ENCODE results near the gene ABCC4.

ABCC4 gene

DNA sequence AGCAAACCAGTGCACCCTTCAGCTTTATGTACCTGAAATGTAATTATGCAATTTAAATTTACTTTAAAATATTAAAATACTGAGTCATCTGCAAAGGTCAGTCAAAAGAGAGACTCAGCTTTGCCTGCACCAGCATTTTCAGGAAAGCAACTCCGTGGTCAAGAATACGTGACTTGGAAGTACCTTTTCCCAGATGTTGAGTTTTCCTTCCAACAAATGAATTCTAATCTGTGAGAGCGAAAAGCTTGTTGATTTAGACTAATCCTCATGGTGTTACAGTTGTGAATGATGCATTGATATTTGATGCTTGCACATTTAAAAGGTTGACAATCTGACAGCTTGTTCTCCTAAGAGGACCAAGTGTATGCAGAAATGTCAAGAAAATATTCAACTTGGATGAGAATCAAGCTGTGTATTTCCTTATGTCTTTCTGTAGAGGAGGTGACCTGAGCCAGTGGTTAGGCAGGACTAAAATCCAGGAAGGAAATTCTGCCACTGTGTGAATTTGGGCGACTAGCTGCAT lies 270.4 kb downstream of the ABCC4 start:
- Histone ChIP-seq H3K27ac (no peak overlapping the region), H3K4me3 (no peak overlapping the region), H3K36me3 (ENCODE audit: insufficient read depth, low read length) (no peaks in the 10 kb centered on the region), H3K9ac (ENCODE audit: insufficient read length) (no peak overlapping the region), H3K9me3 (ENCODE audit: low read depth, low read length) (no peaks in the 10 kb centered on the region)
- DNase-seq (ENCODE audit: low read depth, low spot score): no peak
- no peak for TF ChIP-seq FOXP2 (optimal IDR thresholded peaks at IDR 0.05; ENCODE audit: control extremely low read depth, extremely low read length, insufficient read depth)
- no peak for TF ChIP-seq EZH2 (IDR thresholded peaks at IDR 0.05)
- TF ChIP-seq POLR2AphosphoS5 (IDR thresholded peaks at IDR 0.05; ENCODE audit: borderline replicate concordance, low read depth, low read length): no peak

DNA sequence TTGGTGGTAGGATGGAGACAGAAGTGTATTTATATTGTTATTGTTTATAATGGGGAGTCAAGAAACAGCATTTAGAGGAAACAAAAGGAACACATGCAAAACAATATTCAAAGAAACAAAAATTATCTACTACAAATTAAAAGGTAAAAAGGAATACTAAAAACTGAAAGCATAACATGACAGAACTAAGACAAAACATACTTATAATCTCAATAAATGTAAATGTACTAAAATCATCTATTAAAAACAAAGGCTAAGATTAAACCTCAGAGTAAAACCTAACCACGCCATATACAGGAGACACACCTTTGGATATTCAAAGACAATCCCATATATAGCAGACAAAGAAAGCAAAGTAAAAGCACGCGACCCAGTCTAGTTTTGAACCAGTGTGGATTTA lies 273.6 kb downstream of the ABCC4 start:
- TF ChIP-seq POLR2AphosphoS5 (IDR thresholded peaks at IDR 0.05; ENCODE audit: borderline replicate concordance, low read depth, low read length): no peak
- no peak for TF ChIP-seq FOXP2 (optimal IDR thresholded peaks at IDR 0.05; ENCODE audit: control extremely low read depth, extremely low read length, insufficient read depth)
- no peak for TF ChIP-seq EZH2 (IDR thresholded peaks at IDR 0.05)

DNA sequence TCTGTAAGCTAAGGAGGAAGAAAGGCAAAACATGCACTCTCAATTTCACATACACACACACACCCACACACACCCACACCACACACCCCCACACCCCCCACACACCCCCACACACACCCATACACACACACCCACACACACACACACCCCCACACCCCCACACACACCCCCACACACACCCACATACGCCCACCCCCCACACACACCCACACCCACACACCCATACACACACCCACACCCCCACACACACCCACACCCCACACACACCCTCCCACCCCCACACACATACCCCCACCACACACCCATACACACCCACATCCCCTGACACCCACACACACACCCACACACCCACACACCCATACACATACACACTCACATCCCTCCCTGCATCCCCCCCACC lies 276.1 kb downstream of the ABCC4 start:
- Histone ChIP-seq H3K27ac (no peak overlapping the region), H3K9ac (ENCODE audit: insufficient read length) (no peak overlapping the region), H3K9me3 (ENCODE audit: low read depth, low read length) (no peaks in the 10 kb centered on the region), H3K4me3 (no peak overlapping the region), H3K36me3 (ENCODE audit: insufficient read depth, low read length) (no peaks in the 10 kb centered on the region)
- TF ChIP-seq EZH2 (IDR thresholded peaks at IDR 0.05): no peak
- no peak for TF ChIP-seq FOXP2 (optimal IDR thresholded peaks at IDR 0.05; ENCODE audit: control extremely low read depth, extremely low read length, insufficient read depth)
- TF ChIP-seq POLR2AphosphoS5 (IDR thresholded peaks at IDR 0.05; ENCODE audit: borderline replicate concordance, low read depth, low read length): no peak
- no peak for DNase-seq (ENCODE audit: low read depth, low spot score)

More for the DNA sequence above, 273.6 kb downstream of the ABCC4 start:
- H3K36me3 ChIP-seq (ENCODE audit: insufficient read depth, low read length): no peaks in the 10 kb centered on the region
- no peak overlapping the region for H3K4me3 ChIP-seq
- DNase-seq (ENCODE audit: low read depth, low spot score): no peak
- H3K9me3 ChIP-seq (ENCODE audit: low read depth, low read length): no peaks in the 10 kb centered on the region
- no peak overlapping the region for H3K9ac ChIP-seq (ENCODE audit: insufficient read length)
- no peak overlapping the region for H3K27ac ChIP-seq

DNA sequence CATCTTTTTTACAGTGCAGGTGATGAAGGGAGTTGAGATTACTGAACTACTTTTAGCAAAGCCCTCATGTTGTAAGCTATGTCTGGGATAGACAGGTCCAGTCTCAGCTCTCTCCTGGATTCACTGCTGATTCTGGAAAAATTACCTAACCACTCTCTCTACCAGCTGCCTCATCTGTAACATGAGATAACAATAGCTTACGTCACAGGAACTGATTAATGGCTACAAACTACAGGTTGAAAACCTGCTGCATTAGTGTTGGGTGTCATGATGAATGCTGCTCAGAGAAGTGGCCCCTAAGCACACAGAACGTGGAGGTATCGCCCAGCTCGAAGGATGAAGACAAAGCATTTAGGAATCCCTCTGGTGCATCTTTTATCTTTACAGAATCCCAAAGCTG lies 277.8 kb downstream of the ABCC4 start:
- Histone ChIP-seq H3K4me3 (no peak overlapping the region), H3K9me3 (ENCODE audit: low read depth, low read length) (no peaks in the 10 kb centered on the region), H3K36me3 (ENCODE audit: insufficient read depth, low read length) (no peaks in the 10 kb centered on the region), H3K9ac (ENCODE audit: insufficient read length) (no peak overlapping the region), H3K27ac (no peak overlapping the region)
- no peak for DNase-seq (ENCODE audit: low read depth, low spot score)
- no peak for TF ChIP-seq FOXP2 (optimal IDR thresholded peaks at IDR 0.05; ENCODE audit: control extremely low read depth, extremely low read length, insufficient read depth)
- no peak for TF ChIP-seq EZH2 (IDR thresholded peaks at IDR 0.05)
- TF ChIP-seq POLR2AphosphoS5 (IDR thresholded peaks at IDR 0.05; ENCODE audit: borderline replicate concordance, low read depth, low read length): no peak

DNA sequence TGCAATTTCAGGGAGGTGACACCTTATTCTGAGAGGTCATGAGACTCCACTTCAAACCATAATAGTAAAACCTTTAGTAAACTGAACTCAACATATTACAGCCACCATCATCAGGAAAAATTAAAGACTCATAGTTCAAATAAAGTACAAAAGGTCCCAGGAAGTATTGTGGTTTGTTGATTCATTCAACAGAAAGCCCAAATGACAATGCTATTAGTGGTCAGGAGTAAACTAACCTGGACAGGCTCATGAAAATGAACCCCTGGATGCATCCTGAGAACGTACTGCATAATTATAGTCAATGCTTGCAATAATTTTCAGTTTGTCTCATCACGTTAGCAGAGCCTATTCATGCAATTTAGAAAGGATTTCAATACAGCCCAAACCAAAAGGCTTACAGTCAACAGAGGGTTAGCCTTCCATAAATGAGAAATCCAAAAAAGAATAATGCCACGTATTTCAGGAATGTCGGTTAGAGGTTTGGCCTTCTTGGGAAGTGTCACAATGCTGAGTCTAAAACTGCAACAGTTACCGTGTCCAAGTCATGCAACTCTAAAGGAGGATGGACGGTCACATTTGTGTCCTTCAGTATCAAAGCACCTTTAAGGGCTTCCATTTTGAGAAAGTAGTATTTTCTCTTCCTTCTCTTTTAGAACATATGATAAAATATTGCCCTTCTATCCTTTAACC lies 280.8 kb downstream of the ABCC4 start:
- TF ChIP-seq EZH2 (IDR thresholded peaks at IDR 0.05) (no peak), FOXP2 (optimal IDR thresholded peaks at IDR 0.05; ENCODE audit: control extremely low read depth, extremely low read length, insufficient read depth) (no peak), POLR2AphosphoS5 (IDR thresholded peaks at IDR 0.05; ENCODE audit: borderline replicate concordance, low read depth, low read length) (no peak)
- Histone ChIP-seq H3K4me3 (no peak overlapping the region), H3K9ac (ENCODE audit: insufficient read length) (no peak overlapping the region), H3K36me3 (ENCODE audit: insufficient read depth, low read length) (no peaks in the 10 kb centered on the region), H3K27ac (no peak overlapping the region), H3K9me3 (ENCODE audit: low read depth, low read length) (no peaks in the 10 kb centered on the region)
- DNase-seq (ENCODE audit: low read depth, low spot score): no peak

DNA sequence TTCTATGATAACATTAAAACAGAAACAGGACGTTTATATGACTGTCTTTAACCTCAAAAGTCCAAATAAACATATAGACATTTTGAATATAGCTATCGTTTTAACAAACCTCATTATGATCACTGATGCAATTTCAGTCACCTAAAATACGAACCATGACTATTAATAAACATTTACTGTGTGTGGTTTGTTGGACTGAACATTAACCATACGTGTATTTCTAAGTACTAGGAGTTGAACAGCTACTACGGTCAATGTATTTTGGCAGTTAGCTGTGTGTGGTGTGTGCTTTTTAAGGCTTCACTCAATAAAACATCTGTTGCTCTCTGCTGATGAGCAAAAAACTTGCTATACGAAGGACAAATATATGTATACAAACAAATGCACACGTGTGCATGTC lies 281.4 kb downstream of the ABCC4 start:
- Histone ChIP-seq H3K36me3 (ENCODE audit: insufficient read depth, low read length) (no peaks in the 10 kb centered on the region), H3K9ac (ENCODE audit: insufficient read length) (no peak overlapping the region), H3K27ac (no peak overlapping the region), H3K4me3 (no peak overlapping the region), H3K9me3 (ENCODE audit: low read depth, low read length) (no peaks in the 10 kb centered on the region)
- TF ChIP-seq FOXP2 (optimal IDR thresholded peaks at IDR 0.05; ENCODE audit: control extremely low read depth, extremely low read length, insufficient read depth) (no peak), POLR2AphosphoS5 (IDR thresholded peaks at IDR 0.05; ENCODE audit: borderline replicate concordance, low read depth, low read length) (no peak)
- DNase-seq (ENCODE audit: low read depth, low spot score): no peak

DNA sequence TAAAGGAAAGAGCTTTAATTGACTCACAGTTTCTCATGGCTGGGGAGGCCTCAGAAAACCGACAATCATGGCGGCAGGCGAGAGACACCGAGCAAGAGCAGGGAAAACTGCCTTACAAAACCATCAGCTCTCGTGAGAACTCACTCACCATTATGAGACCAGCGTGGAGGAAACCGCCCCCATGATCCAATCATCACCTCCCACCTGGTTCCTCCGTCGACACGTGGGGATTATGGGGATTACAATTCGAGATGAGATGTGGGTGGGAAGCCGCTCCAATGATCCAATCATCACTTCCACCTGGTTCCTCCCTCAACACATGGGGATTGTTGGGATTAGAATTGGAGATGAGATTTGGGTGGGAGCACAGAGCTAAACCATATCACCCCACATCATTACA lies 293.9 kb downstream of the ABCC4 start:
- DNase-seq (ENCODE audit: low read depth, low spot score): no peak
- Histone ChIP-seq H3K9me3 (ENCODE audit: low read depth, low read length) (no peaks in the 10 kb centered on the region), H3K27ac (no peak overlapping the region), H3K36me3 (ENCODE audit: insufficient read depth, low read length) (no peaks in the 10 kb centered on the region), H3K4me3 (no peak overlapping the region), H3K9ac (ENCODE audit: insufficient read length) (no peak overlapping the region)
- no peak for TF ChIP-seq POLR2AphosphoS5 (IDR thresholded peaks at IDR 0.05; ENCODE audit: borderline replicate concordance, low read depth, low read length)
- no peak for TF ChIP-seq FOXP2 (optimal IDR thresholded peaks at IDR 0.05; ENCODE audit: control extremely low read depth, extremely low read length, insufficient read depth)
- no peak for TF ChIP-seq EZH2 (IDR thresholded peaks at IDR 0.05)

DNA sequence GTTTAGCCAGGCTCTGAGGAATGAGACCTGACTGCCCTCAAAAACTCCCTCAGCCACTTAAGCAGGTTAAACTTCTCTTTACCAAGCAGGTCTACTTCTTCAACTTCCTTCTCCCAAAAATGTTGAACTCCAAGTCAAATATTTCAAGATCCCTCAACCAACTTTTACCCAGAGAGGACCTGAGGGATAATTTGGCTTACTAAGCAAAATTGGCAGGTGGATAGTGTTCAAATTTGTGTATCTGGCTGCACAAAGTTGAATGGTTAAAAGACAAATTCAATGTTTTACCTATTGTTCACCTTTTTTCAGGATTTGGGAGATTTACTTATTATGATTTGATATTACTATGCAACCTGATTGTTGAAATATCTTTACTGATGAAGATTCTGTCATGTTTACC lies 296.0 kb downstream of the ABCC4 start:
- Histone ChIP-seq H3K36me3 (ENCODE audit: insufficient read depth, low read length) (no peaks in the 10 kb centered on the region), H3K27ac (no peak overlapping the region), H3K4me3 (no peak overlapping the region), H3K9ac (ENCODE audit: insufficient read length) (no peak overlapping the region), H3K9me3 (ENCODE audit: low read depth, low read length) (no peaks in the 10 kb centered on the region)
- no peak for DNase-seq (ENCODE audit: low read depth, low spot score)
- TF ChIP-seq POLR2AphosphoS5 (IDR thresholded peaks at IDR 0.05; ENCODE audit: borderline replicate concordance, low read depth, low read length): no peak
- TF ChIP-seq EZH2 (IDR thresholded peaks at IDR 0.05): no peak
- no peak for TF ChIP-seq FOXP2 (optimal IDR thresholded peaks at IDR 0.05; ENCODE audit: control extremely low read depth, extremely low read length, insufficient read depth)

All from SK-N-MC (cell line).